Heart right ventricle (tissue), 16 donors: ENCODE results near the gene CAMK1D. TPM values are rescaled to one million over a fixed set of nuclear protein-coding genes. Genes with fewer than 3 reads are reported as not detected.

Experiments used
- ATAC-seq, 8 donors: fragments of 200-7000 bp; cut with Tn5 transposase; one replicate each; pipeline ENCODE4 v1.9.1; 2020; ENCODE audit warnings: mild to moderate bottlenecking in 8 of 8, moderate library complexity in 8 of 8, moderate number of reproducible peaks in 1 of 8
- DNase-seq, 2 donors: peaks; one replicate each; pipeline ENCODE4 v3.0.0-alpha.2; 2020
- H3K27ac ChIP-seq, 10 donors: fragments of 200-600 bp; sonication (generic) in 2 of 10; one replicate each; pipeline versions ENCODE4 v1.5.0 to v1.8.0; 2020 to 2022; ENCODE audit warnings: mild to moderate bottlenecking in 3 of 10
- H3K27me3 ChIP-seq, 7 donors: fragments of 200-600 bp; one replicate each; pipeline ENCODE4 v1.8.0; 2021 to 2022; ENCODE audit warnings: mild to moderate bottlenecking in 2 of 7
- H3K36me3 ChIP-seq, 9 donors: fragments of 200-600 bp; sonication (generic) in 1 of 9; one replicate each; pipeline versions ENCODE4 v1.5.0 to v1.8.0; 2020 to 2022; ENCODE audit warnings: mild to moderate bottlenecking in 2 of 9
- H3K4me1 ChIP-seq, 9 donors: fragments of 200-600 bp; sonication (generic) in 1 of 9; one replicate each; pipeline versions ENCODE4 v1.5.0 to v1.8.0; 2020 to 2022; ENCODE audit warnings: mild to moderate bottlenecking in 4 of 9
- H3K4me3 ChIP-seq, 10 donors: fragments of 200-600 bp; sonication (generic) in 2 of 10; one replicate each; pipeline versions ENCODE4 v1.5.0 to v1.8.0; 2020 to 2022; ENCODE audit warnings: mild to moderate bottlenecking in 7 of 10, moderate library complexity in 2 of 10
- H3K9me3 ChIP-seq, 11 donors: fragments of 200-600 bp in 10 of 11; sonication (generic) in 2 of 11; one replicate each; pipeline versions ENCODE4 v1.5.0 to v1.8.0; 2013 to 2022; ENCODE audit warnings: mild to moderate bottlenecking in 2 of 11, control low read depth in 1 of 11, moderate library complexity in 1 of 11
- WGBS, 2 donors: extraction: QIAGEN DNeasy Blood & Tissue Kit; methylation state at CpG; one replicate each; pipeline ENCODE4 v1.1.7; 2013; ENCODE audit warnings: inconsistent platforms in 1 of 2; 5-methylcytosine and 5-hydroxymethylcytosine counted together
- intact Hi-C, 10 donors: fragments of 100-400 bp; cut with DNase I; formaldehyde crosslinking; loops; one replicate each; pipeline versions ENCODE4 v1.11.1 to v1.14.2; 2022
- polyA plus RNA-seq, 2 donors: library from polyadenylated mRNA; stranded (reverse); fragments of 200-250 nt; gene quantifications; one replicate each; pipeline ENCODE4 v1.2.3, GENCODE V29; 2013
- total RNA-seq, 10 donors: library from RNA; stranded (reverse); fragmentation: NEBNext Ultra II Directional in 3 of 10; extraction: Animal tissue kit (Norgen Biotek cat#: 25700) in 3 of 10; gene quantifications; one replicate each; pipeline versions ENCODE4 v1.2.1 to v1.2.4, GENCODE V29; 2021 to 2023
- TF ChIP-seq, protein P1 (sequence below), 9 donors: fragments of 200-600 bp; sonication (generic) in 2 of 9; IDR thresholded peaks; one replicate each; pipeline versions ENCODE4 v1.5.0 to v1.8.0; 2021 to 2022; ENCODE audit warnings: antibody characterized with exemption in 9 of 9, mild to moderate bottlenecking in 5 of 9, moderate library complexity in 1 of 9
- donor health status: Arrhythmogenic right ventricular cardiomyopathy.
- donor health status: ischemic (EF 13 %, LVEDD 7.1; RV severe dilation, severe dysfunction).
- donor health status: healthy with polysubstance abuse.
- donor health status: DM: no; HTN: yes; CAD: no.
- donor health status: DM: no; HTN: no; CAD: no.
- donor health status: ischemic (EF 25% LVEDD 6.9; RV normal size, moderate dysfunction).
- donor health status: ischemic (EF 25% LVEDD 5.7; RV mildly dilated, moderate dysfunction).
- donor health status: healthy.
- donor health status: DM: yes; HTN: yes; CAD: no.
- donor health status: Ischemic cardiomyopathy.
- donor health status: ischemic (EF 35%, LVEDD 5.7; RV mildly dilated, moderate dysfunction).
- donor health status: nonischemic (EF 11% LVEDD 7.7; RV severe dilation, severe dysfunction).
- donor health status: DM: yes; HTN: yes; CAD: no.
- donor health status: PGD.
- donor health status: ischemic (EF 29% LVEDD 5.4; RV normal size, mild dysfunction).
- donor health status: nonischemic (EF 23%, LVEDD 6.1; RV moderate dilation, normal function).

Gene CAMK1D
- total and polyA plus RNA-seq, 12 donors, result 1.3 to 17.7 (median 2.6) TPM

DNA sequence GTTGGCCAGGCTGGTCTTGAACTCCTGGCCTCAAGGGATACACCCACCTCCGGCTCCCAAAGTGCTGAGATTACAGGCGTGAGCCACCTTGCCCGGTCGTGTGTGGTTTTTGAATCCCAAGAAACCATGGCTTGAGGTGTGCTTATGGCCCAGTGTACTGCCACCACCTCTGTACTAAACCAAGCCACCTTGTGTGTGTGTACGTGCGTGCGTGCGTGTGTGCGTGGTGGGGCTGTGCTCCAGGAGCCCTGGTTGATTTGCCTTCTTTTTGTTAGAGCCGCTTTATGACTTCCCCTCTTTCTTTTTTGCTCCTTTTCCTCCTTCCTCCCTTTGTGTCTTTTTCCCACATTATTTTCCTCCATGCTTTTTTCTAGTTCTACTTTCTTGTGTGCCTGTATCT, 121.4 kb downstream of the CAMK1D start:
- Histone ChIP-seq H3K4me3 (no peak overlapping the region), H3K4me1 (peaks cover 0 to 10% (median 0%) of the 10 kb centered on the region in 9 donors), H3K36me3 (no peaks in the 10 kb centered on the region), H3K27ac (no peak overlapping the region), H3K9me3 (peaks cover 0 to 5% (median 0%) of the 10 kb centered on the region in 11 donors), H3K27me3 (peaks cover 0 to 3% (median 0%) of the 10 kb centered on the region in 7 donors)
- ATAC-seq, result no peak
- WGBS, 2 donors, result 94 to 96% methylated on average over 10 of the region's 10 CpGs
- intact Hi-C loops, result no loop called here
- DNase-seq, result no peak
- TF ChIP-seq, protein P1, sequence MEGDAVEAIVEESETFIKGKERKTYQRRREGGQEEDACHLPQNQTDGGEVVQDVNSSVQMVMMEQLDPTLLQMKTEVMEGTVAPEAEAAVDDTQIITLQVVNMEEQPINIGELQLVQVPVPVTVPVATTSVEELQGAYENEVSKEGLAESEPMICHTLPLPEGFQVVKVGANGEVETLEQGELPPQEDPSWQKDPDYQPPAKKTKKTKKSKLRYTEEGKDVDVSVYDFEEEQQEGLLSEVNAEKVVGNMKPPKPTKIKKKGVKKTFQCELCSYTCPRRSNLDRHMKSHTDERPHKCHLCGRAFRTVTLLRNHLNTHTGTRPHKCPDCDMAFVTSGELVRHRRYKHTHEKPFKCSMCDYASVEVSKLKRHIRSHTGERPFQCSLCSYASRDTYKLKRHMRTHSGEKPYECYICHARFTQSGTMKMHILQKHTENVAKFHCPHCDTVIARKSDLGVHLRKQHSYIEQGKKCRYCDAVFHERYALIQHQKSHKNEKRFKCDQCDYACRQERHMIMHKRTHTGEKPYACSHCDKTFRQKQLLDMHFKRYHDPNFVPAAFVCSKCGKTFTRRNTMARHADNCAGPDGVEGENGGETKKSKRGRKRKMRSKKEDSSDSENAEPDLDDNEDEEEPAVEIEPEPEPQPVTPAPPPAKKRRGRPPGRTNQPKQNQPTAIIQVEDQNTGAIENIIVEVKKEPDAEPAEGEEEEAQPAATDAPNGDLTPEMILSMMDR (IDR thresholded peaks at IDR 0.05), result no peak

DNA sequence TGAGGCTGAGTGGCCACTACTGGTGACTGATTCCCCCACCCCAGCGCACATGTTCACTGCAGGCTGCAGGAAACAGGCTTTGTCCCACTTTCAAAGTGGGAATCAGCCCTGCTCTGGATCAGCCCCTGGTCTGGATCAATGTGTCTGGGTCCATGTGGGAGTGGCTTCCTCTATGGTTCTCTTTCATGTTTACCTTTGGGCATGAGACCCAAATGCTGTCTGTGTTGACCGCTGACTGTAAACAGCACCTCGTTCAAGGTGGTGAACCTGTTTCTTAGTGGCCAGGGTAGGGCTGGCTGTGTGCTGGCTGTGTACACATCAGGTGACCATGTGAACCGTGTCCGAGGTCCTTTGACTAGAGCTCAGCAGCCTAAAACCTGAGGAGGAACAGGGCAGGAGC, 121.8 kb downstream of the CAMK1D start:
- intact Hi-C loops, result no loop called here
- TF ChIP-seq, protein P1 (IDR thresholded peaks at IDR 0.05), result no peak
- Histone ChIP-seq H3K4me3 (no peak overlapping the region), H3K9me3 (peaks cover 0 to 5% (median 0%) of the 10 kb centered on the region in 11 donors), H3K27ac (no peak overlapping the region), H3K36me3 (no peaks in the 10 kb centered on the region), H3K4me1 (peaks cover 0 to 10% (median 0%) of the 10 kb centered on the region in 9 donors), H3K27me3 (peaks cover 0 to 3% (median 0%) of the 10 kb centered on the region in 7 donors)
- 72 to 84% methylated on average over 5 of the region's 5 CpGs for WGBS, 2 donors
- DNase-seq, result no peak
- ATAC-seq, result peak in 1 of 8 donors; percentile 11

- no peaks in the 10 kb centered on the region for H3K36me3 ChIP-seq
- H3K4me3 ChIP-seq, result no peak overlapping the region
- ATAC-seq (no peak), DNase-seq (no peak)
- TF ChIP-seq, protein P1 (IDR thresholded peaks at IDR 0.05), result no peak
- WGBS, 2 donors, result 86 to 92% methylated on average over 6 of the region's 6 CpGs
- H3K9me3 ChIP-seq, result peaks cover 0 to 5% (median 0%) of the 10 kb centered on the region in 11 donors
- no peak overlapping the region for H3K27ac ChIP-seq
- H3K4me1 ChIP-seq, result peaks cover 0 to 10% (median 0%) of the 10 kb centered on the region in 9 donors
- H3K27me3 ChIP-seq, result peaks cover 0 to 3% (median 0%) of the 10 kb centered on the region in 7 donors
- intact Hi-C loops, result no loop called here
Measured at GRCh38 chr10:12473491-12473890, 124.1 kb downstream of the CAMK1D start.

- intact Hi-C loops, result no loop called here
- no peak overlapping the region for H3K4me3 ChIP-seq
Measured at GRCh38 chr10:12474727-12475412, 125.5 kb downstream of the CAMK1D start.

More at GRCh38 chr10:12474727-12475412, 125.5 kb downstream of the CAMK1D start:
- WGBS, 2 donors, result 95 to 97% methylated on average over 8 of the region's 8 CpGs
- Histone ChIP-seq H3K36me3 (no peaks in the 10 kb centered on the region), H3K27me3 (peaks cover 0 to 3% (median 0%) of the 10 kb centered on the region in 7 donors), H3K27ac (no peak overlapping the region), H3K9me3 (peaks cover 0 to 5% (median 0%) of the 10 kb centered on the region in 11 donors), H3K4me1 (peaks cover 0 to 10% (median 0%) of the 10 kb centered on the region in 9 donors)
- no peak for ATAC-seq
- TF ChIP-seq, protein P1 (IDR thresholded peaks at IDR 0.05), result no peak
- DNase-seq, result no peak
